Neural crest cell (in vitro differentiated cells): ENCODE measurements around the gene CHRNE. TPM values are rescaled to one million over a fixed set of nuclear protein-coding genes. Genes with fewer than 3 reads are reported as not detected.

Experiments used
- DNase-seq: peaks from one replicate; pipeline ENCODE4 v3.0.0; 2021; ENCODE audit warnings: low read depth, mixed read lengths, low spot score
- H3K27ac Mint-ChIP-seq: one replicate; pipeline ENCODE4 v1.8.0; 2021; ENCODE audit warnings: mild to moderate bottlenecking, mixed read lengths; ENCODE audit not compliant: unreplicated experiment
- H3K27me3 Mint-ChIP-seq: 2 replicates; pipeline ENCODE4 v1.8.0; 2021; ENCODE audit warnings: low read depth, mild to moderate bottlenecking, mixed read lengths
- H3K36me3 Mint-ChIP-seq: 2 replicates; pipeline ENCODE4 v1.8.0; 2021; ENCODE audit warnings: low read depth, mild to moderate bottlenecking, mixed read lengths
- H3K4me1 Mint-ChIP-seq: 2 replicates; pipeline ENCODE4 v1.8.0; 2021; ENCODE audit warnings: mixed read lengths
- H3K4me3 Mint-ChIP-seq: one replicate; pipeline ENCODE4 v1.8.0; 2021; ENCODE audit warnings: mild to moderate bottlenecking, mixed read lengths
- H3K9me3 Mint-ChIP-seq: 2 replicates; pipeline ENCODE4 v1.8.0; 2021; ENCODE audit warnings: mixed read lengths
- total RNA-seq: library from RNA; stranded (reverse); gene quantifications from 2 replicates; pipeline ENCODE4 v1.2.1, GENCODE V29; 2021
- TF ChIP-seq, protein P1 (sequence below): fragments of 200-600 bp; sonication (generic); conservative IDR thresholded peaks from 2 replicates; pipeline ENCODE4 v1.5.0; 2021; ENCODE audit warnings: antibody characterized with exemption, mild to moderate bottlenecking

The CHRNE gene
- total RNA-seq, 1 donor from 2014 or later, result 0.21 TPM

DNA sequence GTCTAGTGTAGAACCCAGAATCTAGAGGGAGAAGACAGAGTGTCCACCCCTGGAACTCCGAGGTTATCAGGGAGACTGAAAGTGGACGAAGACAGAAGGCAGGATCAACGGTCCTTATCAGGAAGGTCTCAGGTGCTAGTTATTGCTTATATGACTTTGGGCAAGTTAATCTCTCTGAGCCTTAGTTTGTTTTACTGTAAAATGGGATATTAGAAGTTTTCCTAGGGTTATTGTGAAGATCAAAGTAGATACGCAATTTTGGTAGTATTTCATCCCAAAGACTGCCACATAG lies 38.4 kb upstream of the CHRNE start:
- Mint-ChIP-seq H3K36me3 (peaks cover 19% of the 10 kb centered on the region), H3K4me1 (peaks cover 56% of the 10 kb centered on the region), H3K4me3 (peak overlapping the region; percentile 96), H3K27me3 (peaks cover 11% of the 10 kb centered on the region), H3K9me3 (no peaks in the 10 kb centered on the region), H3K27ac (peak overlapping the region; percentile 53)
- DNase-seq, result no peak
- TF ChIP-seq, protein P1, sequence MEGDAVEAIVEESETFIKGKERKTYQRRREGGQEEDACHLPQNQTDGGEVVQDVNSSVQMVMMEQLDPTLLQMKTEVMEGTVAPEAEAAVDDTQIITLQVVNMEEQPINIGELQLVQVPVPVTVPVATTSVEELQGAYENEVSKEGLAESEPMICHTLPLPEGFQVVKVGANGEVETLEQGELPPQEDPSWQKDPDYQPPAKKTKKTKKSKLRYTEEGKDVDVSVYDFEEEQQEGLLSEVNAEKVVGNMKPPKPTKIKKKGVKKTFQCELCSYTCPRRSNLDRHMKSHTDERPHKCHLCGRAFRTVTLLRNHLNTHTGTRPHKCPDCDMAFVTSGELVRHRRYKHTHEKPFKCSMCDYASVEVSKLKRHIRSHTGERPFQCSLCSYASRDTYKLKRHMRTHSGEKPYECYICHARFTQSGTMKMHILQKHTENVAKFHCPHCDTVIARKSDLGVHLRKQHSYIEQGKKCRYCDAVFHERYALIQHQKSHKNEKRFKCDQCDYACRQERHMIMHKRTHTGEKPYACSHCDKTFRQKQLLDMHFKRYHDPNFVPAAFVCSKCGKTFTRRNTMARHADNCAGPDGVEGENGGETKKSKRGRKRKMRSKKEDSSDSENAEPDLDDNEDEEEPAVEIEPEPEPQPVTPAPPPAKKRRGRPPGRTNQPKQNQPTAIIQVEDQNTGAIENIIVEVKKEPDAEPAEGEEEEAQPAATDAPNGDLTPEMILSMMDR, result no peak

DNA sequence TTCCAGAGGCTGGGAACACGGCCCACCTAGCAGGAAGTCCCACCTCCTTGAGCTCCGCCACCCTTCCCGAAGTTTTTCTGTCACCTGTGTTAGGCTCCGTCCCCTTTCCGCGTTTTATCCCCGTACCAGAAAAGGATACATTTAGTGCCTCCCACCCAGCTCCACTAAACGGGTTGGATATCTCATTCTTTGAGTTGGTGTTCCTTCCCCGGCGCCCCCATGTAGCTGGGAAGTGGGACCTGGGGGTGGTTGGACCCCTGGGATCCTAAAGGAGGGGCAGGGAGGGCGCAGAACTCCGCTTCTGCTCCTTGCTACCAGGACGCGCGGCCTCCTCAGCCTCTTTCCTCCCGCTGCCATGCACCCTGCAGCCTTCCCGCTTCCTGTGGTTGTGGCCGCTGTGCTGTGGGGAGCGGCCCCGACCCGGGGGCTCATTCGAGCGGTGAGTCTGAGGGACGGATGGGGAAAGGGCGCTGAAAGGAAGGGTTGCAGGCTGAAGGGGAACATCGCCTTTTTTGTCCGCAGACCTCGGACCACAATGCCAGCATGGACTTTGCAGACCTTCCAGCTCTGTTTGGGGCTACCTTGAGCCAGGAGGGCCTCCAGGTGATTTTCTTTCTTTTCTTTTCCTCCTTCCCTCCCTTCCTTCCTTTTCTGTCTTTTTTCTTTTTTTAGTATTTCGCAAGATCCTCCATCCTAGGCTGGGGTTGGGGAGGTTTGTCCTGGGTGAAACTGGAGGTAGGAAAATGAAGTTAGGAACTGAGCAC lies 37.8 kb upstream of the CHRNE start:
- Mint-ChIP-seq H3K4me3 (peak overlapping the region; percentile 96), H3K36me3 (peaks cover 21% of the 10 kb centered on the region), H3K4me1 (peaks cover 54% of the 10 kb centered on the region), H3K27me3 (peaks cover 11% of the 10 kb centered on the region), H3K9me3 (no peaks in the 10 kb centered on the region), H3K27ac (peak overlapping the region; percentile 99)
- TF ChIP-seq, protein P1, result no peak
- DNase-seq, result no peak

DNA sequence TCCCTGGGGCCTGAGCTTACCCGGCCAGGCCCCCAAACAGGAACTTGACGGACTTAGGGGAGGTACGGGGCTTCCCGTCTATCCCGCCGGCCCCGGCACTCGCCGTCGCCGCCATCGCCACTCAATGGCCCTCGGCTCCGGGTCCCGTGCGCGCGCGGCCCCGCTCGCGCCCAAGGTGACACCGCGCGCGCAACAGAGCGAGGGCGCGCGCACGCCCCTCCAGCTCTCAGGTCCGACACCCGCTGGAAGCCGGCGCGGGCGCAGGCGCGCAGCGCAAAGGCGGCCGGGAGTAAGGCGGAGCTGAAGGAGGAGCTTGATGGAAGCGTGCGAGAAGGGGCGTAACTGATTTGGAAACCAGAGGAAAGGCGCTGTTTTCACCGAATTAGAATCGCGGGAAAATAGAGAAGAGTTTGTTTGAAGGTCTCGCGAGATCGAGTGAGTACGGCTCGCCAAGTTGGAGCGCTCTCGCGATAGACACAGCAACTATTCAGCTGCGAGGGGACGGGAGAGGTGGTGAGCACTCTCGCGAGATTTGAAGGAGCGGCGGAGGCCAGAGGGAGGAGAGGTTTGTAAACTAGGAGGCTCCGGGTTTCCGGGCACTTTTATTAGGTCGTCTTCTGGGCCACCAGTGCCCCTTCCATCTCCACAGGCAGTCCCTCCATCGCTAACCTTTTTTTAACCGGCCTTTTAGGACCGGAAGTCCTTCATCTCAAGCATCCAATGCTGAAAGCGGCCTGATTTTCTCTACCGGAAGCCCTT lies 37.1 kb upstream of the CHRNE start, which contains the start of the genes RNF167 and SLC25A11:
Gene RNF167 (plus strand): TSS at position 473 of the 759 bp plus-strand sequence. CDS start 642 bp downstream, outside the sequence.
Gene SLC25A11 (minus strand): TSS at position 251 of the 759 bp plus-strand sequence. CDS start 136 bp downstream, at position 115.
- TF ChIP-seq, protein P1, result no peak
- Mint-ChIP-seq H3K4me3 (peak within 1 kb of the TSS; percentile 96), H3K36me3 (peaks cover 13% of the 10 kb centered on the region), H3K27me3 (peaks cover 6% of the 10 kb centered on the region), H3K9me3 (no peaks in the 10 kb centered on the region), H3K4me1 (peaks cover 46% of the 10 kb centered on the region), H3K27ac (peak within 1 kb of the TSS; percentile 99)
- DNase-seq, result peak; percentile 91

DNA sequence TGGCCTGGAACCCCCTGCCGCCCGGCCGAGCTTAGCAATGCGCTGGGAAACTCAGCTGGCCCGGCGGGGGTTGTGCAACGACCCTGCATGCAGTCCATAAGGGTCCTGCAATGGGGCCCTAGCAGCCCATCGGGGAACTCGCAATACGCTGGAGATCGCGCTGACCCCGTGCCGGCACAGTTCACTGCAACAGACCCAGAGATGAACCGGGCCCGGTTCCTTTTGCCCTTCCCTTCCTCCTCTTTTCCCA lies 36.6 kb upstream of the CHRNE start:
- TF ChIP-seq, protein P1, result no peak
- Mint-ChIP-seq H3K36me3 (peaks cover 12% of the 10 kb centered on the region), H3K4me3 (peak overlapping the region; percentile 96), H3K9me3 (no peaks in the 10 kb centered on the region), H3K4me1 (peaks cover 48% of the 10 kb centered on the region), H3K27ac (peak overlapping the region; percentile 96), H3K27me3 (peaks cover 6% of the 10 kb centered on the region)
- peak; percentile 30 for DNase-seq

DNA sequence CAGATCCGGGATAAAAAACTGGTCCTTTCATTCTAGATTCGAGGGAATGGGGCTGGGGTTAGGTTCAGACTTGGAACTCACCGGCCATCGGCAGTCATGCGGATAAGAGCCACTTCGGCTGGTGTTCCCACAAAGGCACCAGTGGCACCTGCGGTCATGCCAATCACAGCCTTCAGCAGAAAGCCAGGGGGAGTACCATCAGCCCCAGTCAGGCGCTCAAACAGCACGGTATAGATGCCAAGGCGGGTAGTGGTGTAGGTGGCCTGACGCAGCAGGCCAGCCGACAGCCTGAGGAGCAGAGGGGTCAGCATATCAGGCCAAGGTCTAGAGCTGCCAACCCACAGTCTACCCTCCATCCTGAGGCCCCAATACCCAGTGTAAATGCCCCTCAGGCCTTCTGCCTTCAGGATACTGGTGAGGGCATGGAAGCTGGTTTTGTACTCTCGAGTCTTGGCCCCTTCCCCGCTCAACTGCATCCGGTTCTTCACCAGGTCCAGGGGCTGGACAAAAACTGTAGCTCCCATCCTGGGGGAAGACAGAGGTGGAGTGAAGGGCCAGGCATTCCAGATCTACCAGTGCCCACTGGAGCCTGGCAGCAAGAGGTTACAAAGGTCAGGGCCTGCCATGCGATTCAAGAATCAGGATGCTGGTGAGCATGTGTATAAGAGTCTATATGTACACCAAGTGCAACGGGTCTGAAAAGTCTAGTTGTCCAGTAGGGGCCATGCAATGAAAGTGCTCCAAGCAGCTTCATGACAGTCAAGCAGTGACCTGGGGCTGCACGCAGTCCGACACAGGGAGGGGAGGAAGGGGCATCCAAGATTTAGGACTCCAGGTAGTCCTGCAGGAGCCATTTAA lies 36.0 kb upstream of the CHRNE start:
- TF ChIP-seq, protein P1, result no peak
- Mint-ChIP-seq H3K27ac (peak overlapping the region; percentile 96), H3K9me3 (no peaks in the 10 kb centered on the region), H3K4me3 (peak overlapping the region; percentile 96), H3K27me3 (peaks cover 6% of the 10 kb centered on the region), H3K36me3 (peaks cover 10% of the 10 kb centered on the region), H3K4me1 (peaks cover 51% of the 10 kb centered on the region)
- DNase-seq, result no peak
